Measurements from ENCODE around the gene GBP2.

DNA sequence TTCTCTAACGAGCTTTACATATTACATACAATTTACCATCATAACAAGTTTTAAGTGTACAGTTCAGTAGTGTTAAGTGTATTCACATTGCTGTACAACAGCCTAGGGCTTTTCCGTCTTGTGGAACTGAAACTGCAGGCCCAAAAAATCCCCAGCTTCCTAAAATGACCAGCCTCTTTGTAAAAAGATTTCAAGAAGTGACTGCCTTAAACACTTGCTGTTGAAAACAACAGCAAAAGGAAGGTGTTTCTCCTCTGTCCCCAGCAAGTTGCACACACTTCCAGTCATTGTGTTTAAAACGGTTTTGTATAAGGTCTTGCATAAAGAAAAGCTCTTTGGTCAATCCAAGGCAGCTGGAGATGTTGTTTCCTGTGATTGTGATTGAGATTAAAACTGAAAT lies 44.9 kb downstream of the GBP2 start:
- TF ChIP-seq CTCF (IDR thresholded peaks at IDR 0.05; ENCODE audit: insufficient read depth, low read length, poor library complexity, severe bottlenecking) (no peak), EZH2phosphoT487 (conservative IDR thresholded peaks at IDR 0.05; ENCODE audit: low read length) (no peak)

Measured in SU-DHL-6 (cell line).